Measurements from ENCODE around the gene FMO2. TPM values are rescaled to one million over a fixed set of nuclear protein-coding genes. Genes with fewer than 3 reads are reported as not detected.

FMO2 gene
- total RNA-seq, 4 donors from 2014 or later = 3.8 to 23.1 (median 6.9) TPM

DNA sequence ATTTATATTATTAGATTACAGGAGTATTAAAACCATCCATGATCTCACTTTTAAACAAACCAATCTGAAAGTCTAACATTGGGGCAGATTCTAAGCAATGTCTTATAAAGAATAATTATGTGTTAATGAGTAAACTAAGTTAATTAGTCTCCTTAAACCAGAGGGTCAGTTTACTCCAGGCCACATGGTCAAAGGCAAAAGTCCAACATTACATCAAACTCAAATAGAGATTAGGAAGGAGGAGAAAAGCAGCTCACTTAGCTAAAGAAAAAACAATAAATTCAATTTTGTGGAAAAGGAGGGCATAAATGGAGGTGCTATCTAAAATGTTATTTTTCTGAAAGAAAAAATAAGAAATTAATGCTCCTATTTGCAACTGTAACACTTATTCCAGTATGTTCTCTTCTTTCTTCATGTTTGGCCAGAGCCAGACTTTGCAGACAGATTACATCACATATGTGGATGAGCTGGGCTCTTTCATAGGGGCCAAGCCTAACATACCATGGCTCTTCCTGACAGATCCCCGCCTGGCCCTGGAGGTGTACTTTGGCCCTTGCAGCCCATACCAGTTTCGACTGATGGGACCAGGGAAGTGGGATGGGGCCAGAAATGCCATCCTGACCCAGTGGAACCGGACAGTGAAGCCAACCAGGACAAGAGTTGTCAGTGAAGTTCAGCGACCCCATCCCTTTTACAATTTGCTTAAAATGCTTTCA, 24.3 kb upstream of the FMO2 start:
- H3K27ac ChIP-seq = no peak overlapping the region

DNA sequence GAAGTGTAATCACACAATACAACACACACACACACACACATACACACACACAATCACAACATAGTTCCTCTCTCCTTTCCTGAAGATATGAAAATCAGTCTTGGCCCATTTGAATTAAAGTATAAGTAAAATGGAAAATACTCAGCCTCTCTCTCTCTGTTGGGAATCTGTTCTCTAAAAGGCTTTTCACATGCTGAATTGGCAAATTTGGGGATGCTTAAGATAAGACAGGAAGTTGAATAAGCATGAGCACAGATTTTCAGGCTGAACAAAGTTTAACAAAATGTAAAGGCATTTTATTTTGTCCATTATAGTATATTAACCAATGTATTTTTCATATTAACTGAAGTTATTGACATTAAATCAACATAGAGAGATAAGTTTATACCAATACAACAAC, 23.7 kb upstream of the FMO2 start:
- Histone ChIP-seq H3K4me3 (no peak overlapping the region), H3K27me3 (no peaks in the 10 kb centered on the region), H3K9me3 (no peaks in the 10 kb centered on the region), H3K4me1 (no peaks in the 10 kb centered on the region), H3K36me3 (no peaks in the 10 kb centered on the region), H3K27ac (no peak overlapping the region)
- no peak for DNase-seq (ENCODE audit: low spot score in 2 of 2)
- TF ChIP-seq POLR2AphosphoS5 (IDR thresholded peaks at IDR 0.05) (no peak), POLR2A (IDR thresholded peaks at IDR 0.05) (no peak), EP300 (IDR thresholded peaks at IDR 0.05) (no peak)
- TF ChIP-seq, protein P1, sequence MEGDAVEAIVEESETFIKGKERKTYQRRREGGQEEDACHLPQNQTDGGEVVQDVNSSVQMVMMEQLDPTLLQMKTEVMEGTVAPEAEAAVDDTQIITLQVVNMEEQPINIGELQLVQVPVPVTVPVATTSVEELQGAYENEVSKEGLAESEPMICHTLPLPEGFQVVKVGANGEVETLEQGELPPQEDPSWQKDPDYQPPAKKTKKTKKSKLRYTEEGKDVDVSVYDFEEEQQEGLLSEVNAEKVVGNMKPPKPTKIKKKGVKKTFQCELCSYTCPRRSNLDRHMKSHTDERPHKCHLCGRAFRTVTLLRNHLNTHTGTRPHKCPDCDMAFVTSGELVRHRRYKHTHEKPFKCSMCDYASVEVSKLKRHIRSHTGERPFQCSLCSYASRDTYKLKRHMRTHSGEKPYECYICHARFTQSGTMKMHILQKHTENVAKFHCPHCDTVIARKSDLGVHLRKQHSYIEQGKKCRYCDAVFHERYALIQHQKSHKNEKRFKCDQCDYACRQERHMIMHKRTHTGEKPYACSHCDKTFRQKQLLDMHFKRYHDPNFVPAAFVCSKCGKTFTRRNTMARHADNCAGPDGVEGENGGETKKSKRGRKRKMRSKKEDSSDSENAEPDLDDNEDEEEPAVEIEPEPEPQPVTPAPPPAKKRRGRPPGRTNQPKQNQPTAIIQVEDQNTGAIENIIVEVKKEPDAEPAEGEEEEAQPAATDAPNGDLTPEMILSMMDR (IDR thresholded peaks at IDR 0.05) = no peak

More for the DNA sequence above, 24.3 kb upstream of the FMO2 start:
- no peaks in the 10 kb centered on the region for H3K27me3 ChIP-seq
- WGBS = 76% methylated on average over 4 of the region's 4 CpGs
- H3K4me3 ChIP-seq = no peak overlapping the region
- no peaks in the 10 kb centered on the region for H3K9me3 ChIP-seq
- DNase-seq (ENCODE audit: low spot score in 2 of 2) = no peak
- H3K4me1 ChIP-seq = no peaks in the 10 kb centered on the region
- TF ChIP-seq EP300 (IDR thresholded peaks at IDR 0.05) = no peak
- no peak for TF ChIP-seq POLR2AphosphoS5 (IDR thresholded peaks at IDR 0.05)
- TF ChIP-seq POLR2A (IDR thresholded peaks at IDR 0.05) = no peak
- TF ChIP-seq, protein P1 (IDR thresholded peaks at IDR 0.05) = no peak
- no peaks in the 10 kb centered on the region for H3K36me3 ChIP-seq

DNA sequence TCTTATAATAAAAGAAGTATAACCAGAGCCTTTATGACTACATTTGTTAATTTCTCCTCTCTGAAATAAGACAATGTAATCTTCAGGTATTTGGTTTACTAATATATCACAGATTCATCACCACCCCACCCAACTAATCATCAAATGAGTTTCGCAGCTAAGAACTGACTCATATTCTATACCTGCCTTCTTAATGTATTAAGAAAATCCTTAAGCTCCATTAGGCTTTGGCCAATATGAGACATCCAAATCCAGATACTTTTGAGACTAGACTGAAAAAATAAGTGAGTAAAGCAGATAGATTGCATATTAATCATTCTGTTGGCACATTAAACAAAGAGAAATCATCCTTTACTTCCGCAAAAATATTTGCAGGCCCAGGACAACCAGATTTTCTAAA, 18.7 kb upstream of the FMO2 start:
- H3K4me1 ChIP-seq = no peaks in the 10 kb centered on the region
- H3K27ac ChIP-seq = no peak overlapping the region
- no peak for DNase-seq (ENCODE audit: low spot score in 2 of 2)
- no peaks in the 10 kb centered on the region for H3K36me3 ChIP-seq
- WGBS = 78% methylated on average over 2 of the region's 2 CpGs
- TF ChIP-seq POLR2A (IDR thresholded peaks at IDR 0.05) = no peak
- TF ChIP-seq EP300 (IDR thresholded peaks at IDR 0.05) = no peak
- TF ChIP-seq, protein P1 (IDR thresholded peaks at IDR 0.05) = no peak
- no peak for TF ChIP-seq POLR2AphosphoS5 (IDR thresholded peaks at IDR 0.05)
- no peak overlapping the region for H3K4me3 ChIP-seq
- no peaks in the 10 kb centered on the region for H3K27me3 ChIP-seq
- no peaks in the 10 kb centered on the region for H3K9me3 ChIP-seq

DNA sequence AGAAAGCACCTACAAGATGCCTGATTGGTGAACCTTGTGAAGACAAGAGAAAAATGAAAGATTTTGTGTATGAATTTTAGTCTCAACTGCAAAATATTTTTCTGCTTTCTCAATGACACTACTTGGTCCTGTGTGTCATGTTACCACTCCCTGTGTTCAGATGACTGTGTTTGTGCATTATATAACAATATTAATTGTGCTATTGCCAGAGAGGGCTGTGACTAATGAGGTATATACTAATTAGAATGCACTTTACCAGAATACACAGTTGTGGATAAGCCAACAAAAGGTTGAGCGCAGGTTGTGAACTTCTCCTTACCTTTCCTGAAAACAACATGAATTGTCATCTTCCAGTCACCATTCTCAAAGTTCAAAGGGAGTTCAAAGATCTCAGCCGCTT, 17.3 kb upstream of the FMO2 start:
- no peaks in the 10 kb centered on the region for H3K36me3 ChIP-seq
- TF ChIP-seq POLR2AphosphoS5 (IDR thresholded peaks at IDR 0.05) = no peak
- TF ChIP-seq POLR2A (IDR thresholded peaks at IDR 0.05) = no peak
- no peak for TF ChIP-seq EP300 (IDR thresholded peaks at IDR 0.05)
- TF ChIP-seq, protein P1 (IDR thresholded peaks at IDR 0.05) = no peak
- no peaks in the 10 kb centered on the region for H3K9me3 ChIP-seq
- whole genome bisulfite sequencing = 68% methylated on average over 2 of the region's 2 CpGs
- H3K27ac ChIP-seq = no peak overlapping the region
- no peak for DNase-seq (ENCODE audit: low spot score in 2 of 2)
- H3K4me3 ChIP-seq = no peak overlapping the region
- H3K27me3 ChIP-seq = no peaks in the 10 kb centered on the region
- no peaks in the 10 kb centered on the region for H3K4me1 ChIP-seq

DNA sequence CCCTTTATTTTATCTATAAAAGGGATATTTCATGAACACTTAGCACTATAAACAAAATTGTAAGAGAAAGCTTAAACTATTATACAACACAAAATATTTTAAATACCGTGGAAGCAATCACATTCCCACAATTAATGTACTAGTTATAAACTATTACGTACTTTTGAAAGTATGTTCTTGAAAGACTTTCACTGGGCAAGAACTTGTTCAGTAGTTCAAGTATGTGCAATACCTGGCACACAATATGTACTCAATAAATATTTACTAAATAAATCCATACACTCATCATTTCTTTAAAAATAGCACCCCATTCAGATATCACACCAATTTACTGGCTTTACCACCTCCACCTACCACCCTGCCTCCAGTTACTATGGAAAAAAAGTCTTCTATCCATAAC, 12.6 kb upstream of the FMO2 start:
- Histone ChIP-seq H3K36me3 (no peaks in the 10 kb centered on the region), H3K27ac (no peak overlapping the region)

More for the DNA sequence above, 12.6 kb upstream of the FMO2 start:
- no peaks in the 10 kb centered on the region for H3K4me1 ChIP-seq
- no peaks in the 10 kb centered on the region for H3K27me3 ChIP-seq
- no peak for DNase-seq (ENCODE audit: low spot score in 2 of 2)
- 74% methylated on average over 2 of the region's 2 CpGs for WGBS
- H3K9me3 ChIP-seq = no peaks in the 10 kb centered on the region
- no peak overlapping the region for H3K4me3 ChIP-seq
- TF ChIP-seq POLR2A (IDR thresholded peaks at IDR 0.05) = no peak
- TF ChIP-seq, protein P1 (IDR thresholded peaks at IDR 0.05) = no peak
- no peak for TF ChIP-seq POLR2AphosphoS5 (IDR thresholded peaks at IDR 0.05)
- TF ChIP-seq EP300 (IDR thresholded peaks at IDR 0.05) = no peak
